ENCODE results near the gene TMEM219.
"Not testable (repeated sequence)": the region's sequence is repeated elsewhere in the genome, so short reads cannot be mapped to it uniquely, and the experiment has no call there.

Gene TMEM219

DNA sequence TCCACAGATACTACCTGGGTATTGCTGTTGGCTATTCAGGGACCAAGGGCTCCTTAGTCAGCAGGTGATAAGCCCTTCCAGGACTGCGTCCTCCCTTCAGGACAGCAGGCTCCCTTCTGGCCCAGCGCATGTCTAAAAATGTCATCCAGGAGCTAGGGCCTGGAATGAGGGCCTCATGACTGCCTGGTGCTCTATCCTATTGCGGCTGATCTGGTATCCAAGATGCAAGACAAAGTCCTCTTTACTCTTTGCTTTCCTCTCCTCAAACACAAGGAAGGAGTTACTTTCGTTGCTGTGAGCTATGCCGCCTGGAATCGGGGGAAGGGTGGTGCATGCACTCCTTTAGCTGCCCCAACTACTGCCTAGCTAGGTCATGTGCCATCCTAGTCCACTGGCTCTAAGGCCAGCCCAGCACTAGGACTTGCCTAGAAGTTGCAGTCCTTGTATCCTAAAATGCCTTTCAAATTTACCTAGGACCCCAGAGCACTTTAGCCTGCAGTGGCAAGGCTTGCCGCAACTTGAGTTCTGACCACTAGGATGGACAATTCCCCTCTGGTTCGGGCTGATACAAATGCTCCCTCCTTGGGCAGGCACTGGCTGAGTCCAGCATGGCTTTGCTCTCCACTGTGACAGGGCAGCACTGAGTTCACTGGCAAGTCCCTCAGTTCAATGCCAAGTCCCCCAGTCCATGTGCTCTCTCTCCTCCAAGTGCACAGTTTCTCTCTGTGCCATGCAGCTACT lies 10.1 kb upstream of the TMEM219 start:
- no peak for DNase-seq

- no peak for DNase-seq
Observed at GRCh38 chr16:29958756-29959155, 3.1 kb upstream of the TMEM219 start.

DNA sequence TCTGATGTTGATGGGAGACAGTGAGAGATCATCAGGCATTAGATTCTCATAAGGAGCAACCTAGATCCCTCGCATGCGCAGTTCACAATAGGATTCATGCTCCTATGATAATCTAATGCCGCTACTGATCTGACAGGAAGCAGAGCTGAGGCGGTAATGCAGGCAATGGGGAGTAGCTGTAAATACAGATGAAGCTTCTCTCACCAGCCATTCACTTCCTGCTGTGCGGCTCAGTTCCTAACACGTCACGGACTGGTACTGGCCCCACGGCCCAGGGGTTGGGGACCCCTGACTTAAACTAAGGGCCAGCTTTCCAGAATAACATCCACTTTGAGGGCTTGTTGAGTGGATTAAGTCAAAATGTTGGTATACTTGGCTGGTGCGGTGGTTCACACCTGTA lies 2.6 kb upstream of the TMEM219 start:
- DNase-seq = no peak

GRCh38 chr16:29959821-29960220 lies 2.1 kb upstream of the TMEM219 start:
- not testable (repeated sequence) for DNase-seq

GRCh38 chr16:29961127-29961478 lies 776 bp upstream of the TMEM219 start:
- DNase-seq = no peak

DNA sequence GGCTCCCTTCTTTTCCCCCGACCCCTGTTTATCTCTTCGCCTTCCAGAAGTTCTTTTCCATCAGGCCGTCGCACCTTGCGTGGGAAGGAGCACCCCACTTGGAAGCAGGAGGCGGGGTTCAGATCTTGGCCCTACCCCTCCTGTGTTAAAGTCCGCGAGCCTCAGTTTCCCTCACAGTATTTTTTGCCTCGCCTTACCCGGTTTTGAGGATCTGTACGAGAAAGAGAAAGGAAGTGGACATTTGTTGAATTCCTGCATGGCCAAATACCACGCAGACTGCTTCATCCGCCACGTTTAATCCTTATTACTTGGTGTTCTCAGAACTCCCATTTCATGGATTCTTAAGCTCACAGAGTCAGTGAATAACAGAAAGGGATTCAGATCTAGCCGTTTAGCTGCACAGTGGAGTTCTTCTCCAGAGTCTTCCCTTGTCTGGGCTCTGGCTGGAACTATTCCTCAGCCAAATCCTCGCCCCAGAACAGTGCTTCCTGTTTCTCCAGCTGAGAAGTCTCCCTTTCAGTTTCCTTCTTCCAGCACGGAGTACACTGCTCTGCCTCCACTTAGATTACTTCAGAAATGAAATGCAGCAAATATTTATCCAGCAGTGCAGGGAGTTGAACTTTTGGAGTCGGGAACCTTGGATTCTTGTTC lies 590 bp downstream of the TMEM219 start:
- no peak for DNase-seq

DNA sequence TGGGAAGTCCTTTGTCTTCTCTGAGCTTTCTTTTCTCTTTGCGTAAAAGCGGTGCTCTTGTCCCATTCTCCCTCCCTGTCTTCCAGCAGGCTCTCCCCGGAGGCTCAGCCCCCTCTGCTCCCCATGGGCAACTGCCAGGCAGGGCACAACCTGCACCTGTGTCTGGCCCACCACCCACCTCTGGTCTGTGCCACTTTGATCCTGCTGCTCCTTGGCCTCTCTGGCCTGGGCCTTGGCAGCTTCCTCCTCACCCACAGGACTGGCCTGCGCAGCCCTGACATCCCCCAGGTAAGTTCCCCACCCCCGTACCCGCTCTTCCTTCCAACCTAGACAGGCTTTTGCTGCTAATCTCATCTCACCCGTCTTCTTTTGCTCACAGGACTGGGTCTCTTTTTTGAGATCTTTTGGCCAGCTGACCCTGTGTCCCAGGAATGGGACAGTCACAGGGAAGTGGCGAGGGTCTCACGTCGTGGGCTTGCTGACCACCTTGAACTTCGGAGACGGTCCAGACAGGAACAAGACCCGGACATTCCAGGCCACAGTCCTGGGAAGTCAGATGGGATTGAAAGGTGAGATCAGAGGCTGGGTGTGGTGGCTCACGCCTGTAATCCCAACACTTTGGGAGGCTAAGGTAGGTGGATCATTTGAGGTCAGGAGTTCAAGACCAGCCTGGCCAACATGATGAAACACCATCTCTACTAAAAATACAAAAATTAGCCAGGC lies 1.3 kb downstream of the TMEM219 start:
- no peak for DNase-seq

- no peak for DNase-seq
Observed at GRCh38 chr16:29968205-29968604, 6.3 kb downstream of the TMEM219 start.

GRCh38 chr16:29971304-29971703 lies 9.4 kb downstream of the TMEM219 start:
- no peak for DNase-seq

DNA sequence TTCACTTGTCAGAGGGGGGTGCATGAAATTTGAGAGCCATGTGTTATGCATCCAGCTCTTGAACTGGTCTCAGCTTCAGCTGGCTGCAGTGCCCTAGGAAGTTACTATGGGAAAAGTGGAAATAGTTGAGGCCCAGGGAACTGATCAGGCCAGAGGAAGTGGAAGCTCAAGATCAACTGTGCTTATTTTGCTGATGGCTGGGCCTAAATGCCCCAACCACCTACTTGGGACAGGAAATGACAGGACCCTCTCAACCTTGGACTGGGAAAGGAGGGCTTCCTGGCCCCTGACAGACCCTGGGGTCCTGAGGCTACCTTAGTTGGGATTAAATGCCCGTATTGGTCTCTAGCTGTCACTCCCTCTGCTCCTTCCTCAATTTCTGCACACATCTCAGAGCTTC lies 10.6 kb downstream of the TMEM219 start:
- DNase-seq = no peak

- no peak for DNase-seq
Observed at GRCh38 chr16:29972992-29973383, 11.1 kb downstream of the TMEM219 start.

GRCh38 chr16:29973384-29974246 lies 11.7 kb downstream of the TMEM219 start, which contains the start of gene TAOK2:
TAOK2 (plus strand) TSS chr16:29973868; CDS start chr16:29977773, 3,905 bp downstream.
- DNase-seq = peak; percentile 98

GRCh38 chr16:29974291-29975133 lies 12.6 kb downstream of the TMEM219 start:
- DNase-seq = no peak

DNA sequence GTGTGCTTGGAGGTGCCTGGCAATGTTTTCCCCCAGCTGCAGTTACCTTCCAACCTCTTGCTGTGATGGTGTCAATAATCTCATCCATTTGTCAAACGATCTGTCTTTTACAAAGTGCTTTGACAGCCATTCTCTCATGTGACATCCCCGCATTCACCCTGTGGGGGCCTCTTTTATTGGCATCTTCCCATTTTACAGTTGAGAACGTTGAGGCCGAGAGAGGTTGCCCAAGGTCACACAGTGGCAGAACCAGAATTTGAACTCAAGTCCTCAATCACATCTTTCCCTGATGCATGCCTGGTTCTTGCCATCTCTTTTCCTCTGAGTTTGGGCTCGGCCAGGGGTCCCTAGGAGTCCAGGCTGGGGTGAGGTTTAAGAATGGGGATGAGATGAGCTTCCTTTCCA lies 13.3 kb downstream of the TMEM219 start:
- no peak for DNase-seq

DNA sequence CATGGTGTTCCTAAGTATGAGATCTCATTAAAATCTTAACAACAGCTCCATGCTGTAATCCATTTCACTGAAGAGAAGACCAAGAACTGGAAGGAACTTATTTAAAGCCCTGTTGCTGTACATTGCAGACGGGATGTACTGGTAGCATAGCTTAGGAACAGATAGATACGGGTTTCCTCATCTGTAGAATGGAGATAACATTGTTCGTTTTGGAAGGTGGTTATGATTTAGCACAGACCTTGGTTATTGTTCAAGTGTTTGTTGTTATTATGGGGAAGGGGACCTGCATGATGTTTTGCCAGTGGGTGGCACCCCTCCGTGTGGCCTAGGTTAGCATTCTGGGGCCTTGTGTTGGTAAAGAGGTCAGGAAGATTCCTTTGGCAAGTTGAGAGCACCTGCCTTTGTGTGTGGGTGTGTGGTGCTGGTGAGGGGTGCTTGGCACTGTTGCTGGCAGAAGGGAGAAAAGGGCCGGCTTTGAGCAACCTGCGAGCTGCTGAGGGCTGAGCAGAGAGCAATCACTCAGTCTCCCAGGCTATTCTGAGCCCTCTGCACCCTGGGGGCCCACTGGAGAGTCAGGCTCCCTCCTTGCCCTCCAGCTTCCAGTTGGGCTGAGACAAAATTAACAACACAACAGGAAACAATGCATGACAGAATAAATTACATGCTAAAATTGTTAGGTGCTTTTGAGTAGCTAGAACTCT lies 14.1 kb downstream of the TMEM219 start:
- DNase-seq = no peak

GRCh38 chr16:29977063-29977825 lies 15.4 kb downstream of the TMEM219 start:
- no peak for DNase-seq

DNA sequence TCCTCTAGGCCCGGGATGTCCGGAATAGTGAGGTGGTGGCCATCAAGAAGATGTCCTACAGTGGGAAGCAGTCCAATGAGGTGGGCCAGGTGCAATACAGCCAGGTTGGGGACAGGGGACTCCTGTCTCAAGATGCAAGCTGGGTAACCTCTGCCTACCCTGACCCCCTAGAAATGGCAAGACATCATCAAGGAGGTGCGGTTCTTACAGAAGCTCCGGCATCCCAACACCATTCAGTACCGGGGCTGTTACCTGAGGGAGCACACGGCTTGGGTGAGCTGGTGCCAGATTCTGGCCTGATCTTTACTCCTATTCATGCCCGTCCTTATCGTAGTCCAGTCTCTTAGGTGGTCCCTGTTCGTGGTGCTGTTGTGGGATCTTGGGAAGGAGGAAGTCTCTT lies 16.2 kb downstream of the TMEM219 start:
- DNase-seq = no peak

DNA sequence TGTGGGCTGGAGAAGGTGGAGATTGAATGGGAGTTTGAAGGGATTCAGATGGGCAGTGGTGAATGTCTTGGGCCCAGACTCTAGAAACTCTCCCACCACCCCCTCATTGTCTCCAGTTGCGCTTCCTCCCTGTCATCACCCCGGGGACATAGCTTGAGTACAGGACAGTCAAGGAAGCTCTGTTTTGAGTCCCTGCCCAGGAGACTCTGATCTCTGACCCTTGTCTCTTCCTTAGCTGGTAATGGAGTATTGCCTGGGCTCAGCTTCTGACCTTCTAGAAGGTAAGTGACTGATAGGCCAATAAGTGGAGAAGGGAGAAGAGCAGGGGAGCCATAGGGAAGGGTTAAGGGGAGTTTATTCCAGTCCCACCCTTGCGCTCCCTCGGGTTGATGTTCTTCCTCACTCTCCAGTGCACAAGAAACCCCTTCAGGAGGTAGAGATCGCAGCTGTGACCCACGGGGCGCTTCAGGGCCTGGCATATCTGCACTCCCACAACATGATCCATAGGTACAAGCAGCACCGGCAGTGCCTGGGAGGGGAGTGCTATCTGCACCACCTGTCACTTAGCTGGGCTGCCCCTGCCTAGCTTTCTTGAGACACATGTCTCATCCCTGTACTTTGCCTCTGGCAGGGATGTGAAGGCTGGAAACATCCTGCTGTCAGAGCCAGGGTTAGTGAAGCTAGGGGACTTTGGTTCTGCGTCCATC lies 16.8 kb downstream of the TMEM219 start:
- DNase-seq = no peak

DNA sequence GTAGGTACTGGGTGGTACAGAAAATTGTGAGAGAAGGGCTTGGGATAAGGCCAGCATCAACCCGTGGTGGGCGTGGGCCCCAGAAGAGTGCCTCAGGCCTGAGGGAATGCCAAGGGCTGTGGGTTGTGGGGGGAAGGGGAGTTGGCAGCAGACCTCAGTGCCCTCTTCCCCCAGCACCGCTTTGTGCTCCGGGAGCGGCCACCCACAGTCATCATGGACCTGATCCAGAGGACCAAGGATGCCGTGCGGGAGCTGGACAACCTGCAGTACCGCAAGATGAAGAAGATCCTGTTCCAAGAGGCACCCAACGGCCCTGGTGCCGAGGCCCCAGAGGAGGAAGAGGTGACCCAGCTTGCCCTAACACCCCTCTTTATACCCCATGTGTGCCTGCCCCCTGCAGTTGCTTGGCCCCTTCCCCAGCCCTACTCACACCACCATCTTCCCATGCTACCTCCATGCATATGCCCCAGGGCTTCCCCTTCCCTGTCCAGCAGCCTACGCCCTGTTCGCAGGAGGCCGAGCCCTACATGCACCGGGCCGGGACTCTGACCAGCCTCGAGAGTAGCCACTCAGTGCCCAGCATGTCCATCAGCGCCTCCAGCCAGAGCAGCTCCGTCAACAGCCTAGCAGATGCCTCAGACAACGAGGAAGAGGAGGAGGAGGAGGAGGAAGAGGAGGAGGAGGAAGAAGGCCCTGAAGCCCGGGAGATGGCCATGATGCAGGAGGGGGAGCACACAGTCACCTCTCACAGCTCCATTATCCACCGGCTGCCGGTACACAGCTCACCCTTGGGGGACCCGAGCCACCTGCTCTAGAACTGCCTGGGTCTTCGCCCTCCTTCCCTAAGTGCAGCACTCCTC lies 20.9 kb downstream of the TMEM219 start:
- no peak for DNase-seq
